HFFc6 (cell line): ENCODE measurements around the gene NR1D2. TPM values are rescaled to one million over a fixed set of nuclear protein-coding genes. Genes with fewer than 3 reads are reported as not detected.
"Not testable (repeated sequence)": the region's sequence is repeated elsewhere in the genome, so short reads cannot be mapped to it uniquely, and the experiment has no call there.

Source experiments
- DNase-seq: peaks from one replicate; pipeline ENCODE4 v3.0.0-alpha.2; 2018
- H3K27ac Mint-ChIP-seq: 2 replicates; pipeline ENCODE4 v1.8.0; 2020; ENCODE audit warnings: mild to moderate bottlenecking, mixed read lengths
- H3K27me3 Mint-ChIP-seq: 2 replicates; pipeline ENCODE4 v1.8.0; 2021; ENCODE audit warnings: mild to moderate bottlenecking, moderate library complexity, mixed read lengths; ENCODE audit not compliant: insufficient read depth
- H3K36me3 Mint-ChIP-seq: 2 replicates; pipeline ENCODE4 v1.8.0; 2021; ENCODE audit warnings: low read depth, mixed read lengths
- H3K4me1 Mint-ChIP-seq: 2 replicates; pipeline ENCODE4 v1.8.0; 2020; ENCODE audit warnings: low read depth, mixed read lengths
- H3K4me3 Mint-ChIP-seq: 2 replicates; pipeline ENCODE4 v1.8.0; 2020; ENCODE audit warnings: mild to moderate bottlenecking, moderate library complexity, mixed read lengths
- H3K9me3 Mint-ChIP-seq: 2 replicates; pipeline ENCODE4 v1.8.0; 2020; ENCODE audit warnings: mild to moderate bottlenecking, mixed read lengths
- CTCF ChIP-seq: fragments of 200-600 bp; sonication (generic); IDR thresholded peaks from 2 replicates; pipeline ENCODE4 v1.5.0; 2021; ENCODE audit warnings: antibody characterized with exemption, mild to moderate bottlenecking
- total RNA-seq, 6 experiments: library from RNA; stranded (reverse); fragmentation: NEBNext Ultra II Directional; extraction: Animal tissue kit (Norgen Biotek cat#: 25700); gene quantifications; 2 replicates in 1 of 6; 3 replicates in 5 of 6; pipeline ENCODE4 v1.2.3, GENCODE V29; 2021

NR1D2 gene
- total RNA-seq, 6 experiments from 2014 or later = 36.0 to 43.7 (median 40.9) TPM

GRCh38 chr3:24020036-24020691 is 75.1 kb downstream of the NR1D2 start:
- Mint-ChIP-seq H3K4me3 (no peak overlapping the region), H3K36me3 (no peaks in the 10 kb centered on the region), H3K27ac (no peak overlapping the region), H3K27me3 (peaks cover 4% of the 10 kb centered on the region), H3K9me3 (no peaks in the 10 kb centered on the region), H3K4me1 (no peaks in the 10 kb centered on the region)
- DNase-seq = no peak
- no peak for TF ChIP-seq CTCF

- TF ChIP-seq CTCF = no peak
- Mint-ChIP-seq H3K27ac (no peak overlapping the region), H3K4me3 (no peak overlapping the region), H3K4me1 (no peaks in the 10 kb centered on the region), H3K9me3 (no peaks in the 10 kb centered on the region), H3K36me3 (no peaks in the 10 kb centered on the region), H3K27me3 (peaks cover 4% of the 10 kb centered on the region)
- no peak for DNase-seq
Measured at GRCh38 chr3:24023197-24023596, 78.1 kb downstream of the NR1D2 start.

GRCh38 chr3:24025805-24026204 is 80.7 kb downstream of the NR1D2 start:
- H3K4me3 Mint-ChIP-seq = no peak overlapping the region
- H3K9me3 Mint-ChIP-seq = no peaks in the 10 kb centered on the region; the same call in 1 of the 2 replicates
- no peak for TF ChIP-seq CTCF
- peaks cover 5% of the 10 kb centered on the region for H3K27me3 Mint-ChIP-seq
- DNase-seq = no peak
- H3K27ac Mint-ChIP-seq = no peak overlapping the region
- H3K4me1 Mint-ChIP-seq = no peaks in the 10 kb centered on the region
- no peaks in the 10 kb centered on the region for H3K36me3 Mint-ChIP-seq

- not testable (repeated sequence) for DNase-seq, H3K9me3 Mint-ChIP-seq, H3K4me3 Mint-ChIP-seq, H3K27me3 Mint-ChIP-seq, H3K36me3 Mint-ChIP-seq, H3K27ac Mint-ChIP-seq, H3K4me1 Mint-ChIP-seq
Measured at GRCh38 chr3:24026665-24027064, 81.6 kb downstream of the NR1D2 start.

- TF ChIP-seq CTCF = no peak
- DNase-seq = no peak
- H3K4me1 Mint-ChIP-seq = no peaks in the 10 kb centered on the region
- H3K4me3 Mint-ChIP-seq = no peak overlapping the region
- no peak overlapping the region for H3K27ac Mint-ChIP-seq
- peaks cover 11% of the 10 kb centered on the region for H3K27me3 Mint-ChIP-seq
- H3K36me3 Mint-ChIP-seq = no peaks in the 10 kb centered on the region
- no peaks in the 10 kb centered on the region; the same call in 1 of the 2 replicates for H3K9me3 Mint-ChIP-seq
Measured at GRCh38 chr3:24027946-24028345, 82.9 kb downstream of the NR1D2 start.

Other genes with a start within 250 kb of the NR1D2 start
- 10 to 100 TPM; 75.6 to 93.8 (median 84.2) TPM for gene UBE2E1, start 139.3 kb upstream of the NR1D2 start, total RNA-seq
- 10 to 100 TPM; 10.9 to 13.5 (median 11.6) TPM for gene NKIRAS1, start 28.3 kb upstream of the NR1D2 start, total RNA-seq
- 1,000 to 10,000 TPM; 1,680 to 2,112 (median 1,953) TPM for gene RPL15, start 28.2 kb upstream of the NR1D2 start, total RNA-seq